ENCODE results near the gene GRIK5. TPM values are rescaled to one million over a fixed set of nuclear protein-coding genes. Genes with fewer than 3 reads are reported as not detected.

GRIK5 gene
- polyA plus RNA-seq, 1 experiment = 0.05 TPM

DNA sequence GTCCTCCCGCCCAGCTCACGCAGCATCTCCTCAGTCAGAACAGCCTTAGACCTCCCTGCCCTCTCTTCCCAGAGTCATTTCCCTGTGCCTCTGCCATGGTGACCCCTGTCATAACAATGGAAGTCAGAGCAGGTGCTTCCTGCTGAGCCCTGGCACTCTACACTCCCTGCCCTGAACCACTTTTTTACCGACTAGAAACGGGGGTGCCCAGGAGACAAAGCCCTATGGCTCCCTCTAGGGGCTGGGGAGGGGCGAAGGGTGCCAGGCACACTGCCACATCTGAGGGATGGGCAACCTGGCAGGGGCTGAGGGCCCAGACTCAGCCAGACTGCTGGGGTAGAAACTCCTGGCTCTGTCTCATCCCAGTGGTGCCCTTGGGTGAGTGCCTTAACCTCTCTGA, 22.3 kb upstream of the GRIK5 start:
- no peak overlapping the region for H3K4me3 ChIP-seq (ENCODE audit: low read depth, low read length)
- no peak overlapping the region for H3K27ac ChIP-seq (ENCODE audit: low read depth, low read length)
- no peak for DNase-seq (ENCODE audit: low read depth, low spot score)
- no peaks in the 10 kb centered on the region for H3K27me3 ChIP-seq (ENCODE audit: control insufficient read depth, insufficient read depth, low read length)
- TF ChIP-seq, protein P1, sequence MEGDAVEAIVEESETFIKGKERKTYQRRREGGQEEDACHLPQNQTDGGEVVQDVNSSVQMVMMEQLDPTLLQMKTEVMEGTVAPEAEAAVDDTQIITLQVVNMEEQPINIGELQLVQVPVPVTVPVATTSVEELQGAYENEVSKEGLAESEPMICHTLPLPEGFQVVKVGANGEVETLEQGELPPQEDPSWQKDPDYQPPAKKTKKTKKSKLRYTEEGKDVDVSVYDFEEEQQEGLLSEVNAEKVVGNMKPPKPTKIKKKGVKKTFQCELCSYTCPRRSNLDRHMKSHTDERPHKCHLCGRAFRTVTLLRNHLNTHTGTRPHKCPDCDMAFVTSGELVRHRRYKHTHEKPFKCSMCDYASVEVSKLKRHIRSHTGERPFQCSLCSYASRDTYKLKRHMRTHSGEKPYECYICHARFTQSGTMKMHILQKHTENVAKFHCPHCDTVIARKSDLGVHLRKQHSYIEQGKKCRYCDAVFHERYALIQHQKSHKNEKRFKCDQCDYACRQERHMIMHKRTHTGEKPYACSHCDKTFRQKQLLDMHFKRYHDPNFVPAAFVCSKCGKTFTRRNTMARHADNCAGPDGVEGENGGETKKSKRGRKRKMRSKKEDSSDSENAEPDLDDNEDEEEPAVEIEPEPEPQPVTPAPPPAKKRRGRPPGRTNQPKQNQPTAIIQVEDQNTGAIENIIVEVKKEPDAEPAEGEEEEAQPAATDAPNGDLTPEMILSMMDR (IDR thresholded peaks at IDR 0.05; ENCODE audit: low read depth, low read length) = peak; percentile 57
- POLR2A ChIA-PET = interaction anchor here (1.0 kb wide), 1 partner anchor 16 kb away, joined by 3 read pairs; the partner anchor contains the start of gene ZNF574
- CTCF ChIA-PET = interaction anchor here (1.1 to 1.2 kb wide), 2 partner anchors 10 to 14 kb away, joined by 3 to 8 read pairs; no protein-coding TSS in a partner anchor
- H3K9me3 ChIP-seq (ENCODE audit: control insufficient read depth, insufficient read depth, low read length) = no peaks in the 10 kb centered on the region; the same call in 1 of the 2 replicates

- TF ChIP-seq, protein P1 (IDR thresholded peaks at IDR 0.05; ENCODE audit: low read depth, low read length) = no peak
- ChIA-PET POLR2A (interaction anchor here (1.0 kb wide), 1 partner anchor 16 kb away, joined by 3 read pairs; the partner anchor contains the start of gene ZNF574), CTCF (interaction anchor here (1.1 to 1.2 kb wide), 2 partner anchors 10 to 13 kb away, joined by 3 to 8 read pairs; no protein-coding TSS in a partner anchor)
- no peak overlapping the region for H3K4me3 ChIP-seq (ENCODE audit: low read depth, low read length)
- no peaks in the 10 kb centered on the region; the same call in 1 of the 2 replicates for H3K9me3 ChIP-seq (ENCODE audit: control insufficient read depth, insufficient read depth, low read length)
- DNase-seq (ENCODE audit: low read depth, low spot score) = no peak
- H3K27me3 ChIP-seq (ENCODE audit: control insufficient read depth, insufficient read depth, low read length) = no peaks in the 10 kb centered on the region
- no peak overlapping the region for H3K27ac ChIP-seq (ENCODE audit: low read depth, low read length)
Measured at GRCh38 chr19:42091742-42092141, 21.7 kb upstream of the GRIK5 start.

DNA sequence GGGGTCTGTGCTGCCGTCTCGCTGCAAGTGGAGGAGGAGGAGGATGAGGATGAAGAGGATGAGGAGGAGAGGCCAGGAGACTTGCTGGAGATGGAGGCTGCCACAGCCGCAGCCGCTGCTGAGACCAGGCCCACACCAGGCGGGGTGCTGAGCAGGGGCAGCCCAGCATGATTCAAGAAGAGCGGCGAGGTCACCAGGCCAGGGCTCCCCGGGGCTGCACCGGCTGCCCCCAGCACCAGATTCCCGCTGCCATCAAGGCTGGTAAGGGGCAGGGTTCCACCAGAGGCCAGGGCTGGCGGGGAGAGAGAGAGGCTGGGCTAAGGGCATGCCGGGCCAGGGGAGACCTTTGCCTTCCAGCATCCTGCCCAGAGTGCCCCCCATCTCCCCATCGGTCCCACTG, 21.3 kb upstream of the GRIK5 start:
- Histone ChIP-seq H3K9me3 (ENCODE audit: control insufficient read depth, insufficient read depth, low read length) (no peaks in the 10 kb centered on the region; the same call in 1 of the 2 replicates), H3K27me3 (ENCODE audit: control insufficient read depth, insufficient read depth, low read length) (no peaks in the 10 kb centered on the region), H3K4me3 (ENCODE audit: low read depth, low read length) (no peak overlapping the region), H3K27ac (ENCODE audit: low read depth, low read length) (no peak overlapping the region)
- ChIA-PET POLR2A (no interaction called here), CTCF (interaction anchor here (1.1 to 1.2 kb wide), 2 partner anchors 9 to 13 kb away, joined by 3 to 8 read pairs; no protein-coding TSS in a partner anchor)
- TF ChIP-seq, protein P1 (IDR thresholded peaks at IDR 0.05; ENCODE audit: low read depth, low read length) = no peak
- no peak for DNase-seq (ENCODE audit: low read depth, low spot score)

GRCh38 chr19:42090672-42091071, 20.7 kb upstream of the GRIK5 start:
- TF ChIP-seq, protein P1 (IDR thresholded peaks at IDR 0.05; ENCODE audit: low read depth, low read length) = no peak
- CTCF ChIA-PET = interaction anchor here (0.8 to 1.0 kb wide), 2 partner anchors 56 to 85 kb away, joined by 3 read pairs; no protein-coding TSS in a partner anchor
- Histone ChIP-seq H3K27ac (ENCODE audit: low read depth, low read length) (no peak overlapping the region), H3K27me3 (ENCODE audit: control insufficient read depth, insufficient read depth, low read length) (no peaks in the 10 kb centered on the region), H3K9me3 (ENCODE audit: control insufficient read depth, insufficient read depth, low read length) (no peaks in the 10 kb centered on the region; the same call in 1 of the 2 replicates), H3K4me3 (ENCODE audit: low read depth, low read length) (no peak overlapping the region)
- POLR2A ChIA-PET = no interaction called here
- no peak for DNase-seq (ENCODE audit: low read depth, low spot score)

DNA sequence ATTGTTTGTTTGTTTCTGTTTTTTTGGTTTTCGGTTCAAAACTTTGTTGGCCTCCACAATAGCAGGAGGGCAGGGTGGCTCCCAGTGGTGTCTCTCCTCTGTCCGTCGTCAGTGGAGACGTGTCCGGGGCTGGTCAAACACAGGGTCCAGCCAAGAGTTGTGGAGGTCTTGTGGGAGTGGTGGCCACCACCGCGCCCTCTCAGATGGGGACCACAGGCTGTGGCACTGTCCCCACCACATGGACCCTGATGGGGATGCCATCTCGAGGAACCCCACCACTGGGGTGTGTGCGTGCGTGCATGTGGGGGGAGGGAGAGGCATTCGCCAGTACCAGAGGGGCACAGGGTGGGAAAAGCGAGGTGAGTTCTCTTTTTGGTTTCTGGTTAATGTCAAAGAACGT, 19.8 kb upstream of the GRIK5 start:
- POLR2A ChIA-PET = no interaction called here
- no peaks in the 10 kb centered on the region; the same call in 1 of the 2 replicates for H3K9me3 ChIP-seq (ENCODE audit: control insufficient read depth, insufficient read depth, low read length)
- TF ChIP-seq, protein P1 (IDR thresholded peaks at IDR 0.05; ENCODE audit: low read depth, low read length) = no peak
- H3K27me3 ChIP-seq (ENCODE audit: control insufficient read depth, insufficient read depth, low read length) = no peaks in the 10 kb centered on the region
- H3K27ac ChIP-seq (ENCODE audit: low read depth, low read length) = no peak overlapping the region
- CTCF ChIA-PET = interaction anchor here (1.0 kb wide), 1 partner anchor 55 kb away, joined by 3 read pairs; no protein-coding TSS in a partner anchor
- no peak for DNase-seq (ENCODE audit: low read depth, low spot score)
- H3K4me3 ChIP-seq (ENCODE audit: low read depth, low read length) = no peak overlapping the region
